Measurements from ENCODE around the gene CCL17.
A peak's percentile ranks its signal among the peaks of the same experiment; 100 is the strongest.

Gene CCL17

DNA sequence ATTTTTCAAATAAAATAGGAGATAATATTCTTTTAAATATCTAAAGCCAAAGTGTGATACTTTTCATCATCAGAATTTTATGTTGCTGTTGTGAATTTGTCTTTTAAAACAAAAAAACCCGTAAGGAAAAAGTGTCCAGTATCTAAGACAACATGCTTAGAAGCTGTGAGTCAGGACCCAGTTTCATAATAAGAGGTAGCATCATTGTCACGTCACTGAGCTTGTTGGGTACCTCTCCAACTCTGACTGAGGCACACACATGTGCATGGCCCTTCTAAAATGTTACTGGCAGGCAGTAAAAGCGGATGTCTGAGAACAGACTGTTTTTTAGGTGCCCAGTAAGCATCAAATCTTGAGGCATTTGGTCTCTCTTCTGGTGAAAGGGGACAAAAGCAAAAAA is 40.1 kb downstream of the CCL17 start:
- Histone ChIP-seq H3K9ac (ENCODE audit: insufficient read length) (no peak overlapping the region), H3K36me3 (ENCODE audit: insufficient read depth, low read length) (peaks cover 4% of the 10 kb centered on the region; the same call in 1 of the 2 replicates), H3K27ac (no peak overlapping the region), H3K9me3 (ENCODE audit: low read depth, low read length) (no peaks in the 10 kb centered on the region), H3K4me3 (no peak overlapping the region)
- TF ChIP-seq FOXP2 (optimal IDR thresholded peaks at IDR 0.05; ENCODE audit: control extremely low read depth, extremely low read length, insufficient read depth) (no peak), EZH2 (IDR thresholded peaks at IDR 0.05) (no peak), POLR2AphosphoS5 (IDR thresholded peaks at IDR 0.05; ENCODE audit: borderline replicate concordance, low read depth, low read length) (no peak)
- DNase-seq (ENCODE audit: low read depth, low spot score) = no peak

GRCh38 chr16:57445510-57445909 is 40.9 kb downstream of the CCL17 start:
- H3K36me3 ChIP-seq (ENCODE audit: insufficient read depth, low read length) = peaks cover 4% of the 10 kb centered on the region; the same call in 1 of the 2 replicates
- H3K9me3 ChIP-seq (ENCODE audit: low read depth, low read length) = no peaks in the 10 kb centered on the region
- no peak for TF ChIP-seq POLR2AphosphoS5 (IDR thresholded peaks at IDR 0.05; ENCODE audit: borderline replicate concordance, low read depth, low read length)
- no peak for TF ChIP-seq EZH2 (IDR thresholded peaks at IDR 0.05)
- no peak for TF ChIP-seq FOXP2 (optimal IDR thresholded peaks at IDR 0.05; ENCODE audit: control extremely low read depth, extremely low read length, insufficient read depth)
- H3K4me3 ChIP-seq = no peak overlapping the region
- H3K9ac ChIP-seq (ENCODE audit: insufficient read length) = no peak overlapping the region
- no peak overlapping the region for H3K27ac ChIP-seq
- no peak for DNase-seq (ENCODE audit: low read depth, low spot score)

DNA sequence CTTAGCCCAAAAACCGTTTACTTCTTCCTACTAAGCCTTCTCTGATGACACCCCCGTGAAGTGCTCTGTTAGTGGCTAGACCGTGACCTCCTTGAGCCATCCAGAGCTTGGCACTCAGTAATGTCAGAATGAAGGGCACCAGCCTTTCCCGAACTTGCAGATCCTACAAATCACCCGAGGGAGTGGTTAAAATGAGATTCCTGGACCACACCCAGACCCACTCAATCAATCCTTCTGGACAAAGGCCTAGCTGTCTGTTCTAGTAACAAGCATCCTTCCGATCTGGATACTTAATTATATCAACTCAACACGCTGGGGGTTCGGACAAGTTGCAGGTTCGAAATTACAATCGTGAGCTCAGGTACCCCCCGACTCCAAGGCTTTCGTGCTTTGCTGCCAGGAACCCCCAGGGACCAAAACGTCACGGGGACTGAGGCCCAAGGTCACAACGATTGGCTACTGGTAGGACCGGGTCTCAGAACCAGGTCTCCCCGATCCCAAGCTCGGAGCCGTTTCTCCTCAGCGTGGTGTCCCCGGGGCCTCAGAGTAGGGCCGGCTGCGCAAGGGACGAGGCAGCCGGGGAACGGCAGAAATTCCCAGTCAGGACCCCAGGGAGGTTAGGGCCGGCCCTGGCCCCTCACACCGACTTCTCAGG is 42.1 kb downstream of the CCL17 start:
- Histone ChIP-seq H3K36me3 (ENCODE audit: insufficient read depth, low read length) (no peaks in the 10 kb centered on the region; the same call in 1 of the 2 replicates), H3K4me3 (peak overlapping the region; percentile 85), H3K9me3 (ENCODE audit: low read depth, low read length) (no peaks in the 10 kb centered on the region), H3K27ac (no peak overlapping the region; the same call in 1 of the 2 replicates), H3K9ac (ENCODE audit: insufficient read length) (peak overlapping the region; percentile 94)
- no peak for TF ChIP-seq EZH2 (IDR thresholded peaks at IDR 0.05)
- TF ChIP-seq POLR2AphosphoS5 (IDR thresholded peaks at IDR 0.05; ENCODE audit: borderline replicate concordance, low read depth, low read length) = no peak
- TF ChIP-seq FOXP2 (optimal IDR thresholded peaks at IDR 0.05; ENCODE audit: control extremely low read depth, extremely low read length, insufficient read depth) = no peak
- no peak for DNase-seq (ENCODE audit: low read depth, low spot score)

DNA sequence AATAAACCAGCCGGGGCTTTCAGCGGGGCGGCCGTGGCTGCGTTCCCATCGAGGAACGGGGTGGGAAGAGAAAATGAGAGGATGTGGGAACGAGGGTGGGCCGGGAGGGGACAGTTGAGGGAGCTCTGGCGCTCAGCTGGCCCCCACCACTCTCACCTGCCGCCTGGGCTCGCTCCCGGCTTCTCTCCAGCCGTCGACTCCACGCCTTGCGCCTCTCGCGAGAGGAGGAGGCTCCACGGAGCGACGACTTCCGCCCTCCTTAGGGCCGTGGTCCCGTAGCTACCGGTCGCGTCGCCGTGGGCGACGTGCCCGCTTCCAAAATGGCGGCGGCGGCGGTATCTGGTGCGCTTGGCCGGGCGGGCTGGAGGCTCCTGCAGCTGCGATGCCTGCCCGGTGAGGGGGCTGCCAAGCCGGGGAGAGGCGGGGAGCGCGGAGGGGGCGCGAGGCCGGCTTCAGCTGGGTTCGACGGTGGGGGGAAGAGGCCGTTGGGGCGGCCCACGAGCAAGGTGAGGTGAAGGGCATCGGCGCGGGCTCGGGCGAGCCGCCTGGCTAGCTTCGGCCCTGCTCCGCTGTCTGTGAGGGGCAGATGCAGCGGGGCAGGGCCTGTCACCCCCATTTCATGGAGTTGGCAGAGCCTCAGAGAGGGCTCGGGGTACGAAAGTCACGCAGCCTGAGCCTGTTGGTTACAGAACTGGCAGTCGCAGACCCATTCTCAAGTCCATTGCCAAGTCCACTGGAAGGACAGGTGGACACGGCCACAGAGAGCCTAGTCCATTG is 42.8 kb downstream of the CCL17 start, which contains the start of the genes CIAPIN1 and COQ9:
Gene CIAPIN1 (minus strand): TSS at position 200 of the 777 bp plus-strand sequence. CDS start 6,457 bp downstream, outside the sequence.
Gene COQ9 (plus strand): TSS at position 294 of the 777 bp plus-strand sequence. CDS start 27 bp downstream, at position 321.
- no peaks in the 10 kb centered on the region; the same call in 1 of the 2 replicates for H3K36me3 ChIP-seq (ENCODE audit: insufficient read depth, low read length)
- no peak for TF ChIP-seq EZH2 (IDR thresholded peaks at IDR 0.05)
- peak; percentile 90; the same call in 1 of the 2 replicates for TF ChIP-seq POLR2AphosphoS5 (IDR thresholded peaks at IDR 0.05; ENCODE audit: borderline replicate concordance, low read depth, low read length)
- H3K4me3 ChIP-seq = peak within 1 kb of the TSS; percentile 85
- peak within 1 kb of the TSS; percentile 50; the same call in 1 of the 2 replicates for H3K27ac ChIP-seq
- no peak for DNase-seq (ENCODE audit: low read depth, low spot score)
- peak within 1 kb of the TSS; percentile 94 for H3K9ac ChIP-seq (ENCODE audit: insufficient read length)
- no peaks in the 10 kb centered on the region for H3K9me3 ChIP-seq (ENCODE audit: low read depth, low read length)

GRCh38 chr16:57452021-57452420 is 47.5 kb downstream of the CCL17 start:
- no peak overlapping the region for H3K27ac ChIP-seq
- H3K4me3 ChIP-seq = no peak overlapping the region
- TF ChIP-seq POLR2AphosphoS5 (IDR thresholded peaks at IDR 0.05; ENCODE audit: borderline replicate concordance, low read depth, low read length) = no peak
- H3K9me3 ChIP-seq (ENCODE audit: low read depth, low read length) = no peaks in the 10 kb centered on the region
- H3K9ac ChIP-seq (ENCODE audit: insufficient read length) = no peak overlapping the region
- no peak for DNase-seq (ENCODE audit: low read depth, low spot score)
- H3K36me3 ChIP-seq (ENCODE audit: insufficient read depth, low read length) = no peaks in the 10 kb centered on the region; the same call in 1 of the 2 replicates

GRCh38 chr16:57462209-57462977 is 57.8 kb downstream of the CCL17 start, which contains the start of gene POLR2C:
Gene POLR2C, plus strand, starts transcription at chr16:57462679. Its CDS starts 46 bp downstream, at chr16:57462725.
- peak within 1 kb of the TSS; percentile 79 for H3K4me3 ChIP-seq
- TF ChIP-seq EZH2 (IDR thresholded peaks at IDR 0.05) = no peak
- TF ChIP-seq POLR2AphosphoS5 (IDR thresholded peaks at IDR 0.05; ENCODE audit: borderline replicate concordance, low read depth, low read length) = peak; percentile 90
- peak within 1 kb of the TSS; percentile 80 for H3K9ac ChIP-seq (ENCODE audit: insufficient read length)
- no peak for DNase-seq (ENCODE audit: low read depth, low spot score)
- no peak within 1 kb of the TSS for H3K27ac ChIP-seq
- H3K9me3 ChIP-seq (ENCODE audit: low read depth, low read length) = no peaks in the 10 kb centered on the region
- H3K36me3 ChIP-seq (ENCODE audit: insufficient read depth, low read length) = peaks cover 24% of the 10 kb centered on the region

DNA sequence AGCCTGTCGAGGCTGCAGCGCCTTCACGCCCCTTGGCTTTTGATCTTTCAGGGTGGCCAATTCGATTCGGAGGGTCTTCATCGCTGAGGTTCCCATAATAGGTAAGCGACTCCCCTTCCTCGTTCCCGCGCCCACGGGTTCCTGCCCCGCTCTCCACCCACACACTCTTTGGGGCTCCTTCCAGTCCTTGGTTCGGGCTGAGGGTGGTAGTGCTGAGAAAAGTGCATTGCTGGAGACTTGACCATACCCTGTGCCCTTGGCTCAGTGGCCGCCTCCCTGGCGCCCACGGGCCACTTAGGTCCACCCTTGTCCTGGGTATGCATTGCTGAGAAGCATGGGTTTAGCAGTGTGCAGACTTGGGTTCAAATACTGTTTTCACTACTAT is 58.4 kb downstream of the CCL17 start:
- H3K27ac ChIP-seq = no peak overlapping the region
- H3K4me3 ChIP-seq = peak overlapping the region; percentile 79
- H3K9ac ChIP-seq (ENCODE audit: insufficient read length) = peak overlapping the region; percentile 80
- no peak for DNase-seq (ENCODE audit: low read depth, low spot score)
- TF ChIP-seq FOXP2 (optimal IDR thresholded peaks at IDR 0.05; ENCODE audit: control extremely low read depth, extremely low read length, insufficient read depth) (no peak), POLR2AphosphoS5 (IDR thresholded peaks at IDR 0.05; ENCODE audit: borderline replicate concordance, low read depth, low read length) (no peak), EZH2 (IDR thresholded peaks at IDR 0.05) (no peak)
- H3K9me3 ChIP-seq (ENCODE audit: low read depth, low read length) = no peaks in the 10 kb centered on the region
- peaks cover 24% of the 10 kb centered on the region for H3K36me3 ChIP-seq (ENCODE audit: insufficient read depth, low read length)

DNA sequence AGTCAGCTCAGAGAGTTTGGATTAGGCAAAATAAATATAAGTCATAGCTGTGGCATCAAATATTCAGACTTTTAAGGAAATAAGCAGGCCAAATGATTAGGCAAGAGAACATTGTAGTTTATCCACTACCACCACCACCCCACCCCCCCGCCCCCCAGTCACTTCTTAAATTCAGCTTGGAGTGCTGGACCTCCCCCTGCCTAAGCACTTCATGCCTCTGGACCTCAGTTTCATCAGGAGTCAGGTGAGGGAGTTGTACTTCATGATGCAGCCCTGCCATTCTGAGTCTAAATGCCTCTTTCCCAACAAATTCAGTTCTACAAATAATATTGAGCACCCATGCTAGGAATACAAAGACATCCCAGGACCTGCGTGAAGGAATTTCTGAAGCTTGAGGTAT is 60.0 kb downstream of the CCL17 start:
- Histone ChIP-seq H3K27ac (no peak overlapping the region), H3K9ac (ENCODE audit: insufficient read length) (no peak overlapping the region), H3K36me3 (ENCODE audit: insufficient read depth, low read length) (peaks cover 36% of the 10 kb centered on the region), H3K9me3 (ENCODE audit: low read depth, low read length) (no peaks in the 10 kb centered on the region), H3K4me3 (no peak overlapping the region)
- no peak for DNase-seq (ENCODE audit: low read depth, low spot score)
- no peak for TF ChIP-seq POLR2AphosphoS5 (IDR thresholded peaks at IDR 0.05; ENCODE audit: borderline replicate concordance, low read depth, low read length)

Measured in SK-N-MC (cell line).